ENCODE measurements around the gene MYH14.

Gene MYH14

GRCh38 chr19:50320051-50320450 lies 116.6 kb downstream of the MYH14 start:
- no peak for TF ChIP-seq CTCF (conservative IDR thresholded peaks at IDR 0.05)
- TF ChIP-seq ZFX (IDR thresholded peaks at IDR 0.05), result no peak
- H3K27ac ChIP-seq, result no peak overlapping the region

- TF ChIP-seq CTCF (conservative IDR thresholded peaks at IDR 0.05), result no peak
- TF ChIP-seq ZFX (IDR thresholded peaks at IDR 0.05), result no peak
- H3K27ac ChIP-seq, result no peak overlapping the region
Measured at GRCh38 chr19:50320596-50320995, 117.2 kb downstream of the MYH14 start.

GRCh38 chr19:50321831-50322230 lies 118.4 kb downstream of the MYH14 start:
- TF ChIP-seq CTCF (conservative IDR thresholded peaks at IDR 0.05), result no peak
- no peak for TF ChIP-seq ZFX (IDR thresholded peaks at IDR 0.05)
- H3K27ac ChIP-seq, result no peak overlapping the region

- TF ChIP-seq CTCF (conservative IDR thresholded peaks at IDR 0.05) (no peak), ZFX (IDR thresholded peaks at IDR 0.05) (no peak)
- H3K27ac ChIP-seq, result no peak overlapping the region
Measured at GRCh38 chr19:50322234-50322633, 118.8 kb downstream of the MYH14 start.

GRCh38 chr19:50322931-50323781 lies 119.7 kb downstream of the MYH14 start:
- no peak for TF ChIP-seq CTCF (conservative IDR thresholded peaks at IDR 0.05)
- TF ChIP-seq ZFX (IDR thresholded peaks at IDR 0.05), result no peak
- H3K27ac ChIP-seq, result no peak overlapping the region

- TF ChIP-seq CTCF (conservative IDR thresholded peaks at IDR 0.05), result no peak
- TF ChIP-seq ZFX (IDR thresholded peaks at IDR 0.05), result no peak
- no peak overlapping the region for H3K27ac ChIP-seq
Measured at GRCh38 chr19:50323782-50324133, 120.3 kb downstream of the MYH14 start.

- TF ChIP-seq ZFX (IDR thresholded peaks at IDR 0.05) (no peak), CTCF (conservative IDR thresholded peaks at IDR 0.05) (no peak)
- no peak overlapping the region for H3K27ac ChIP-seq
Measured at GRCh38 chr19:50324331-50324730, 120.9 kb downstream of the MYH14 start.
